Astrocyte of the spinal cord (primary cell): ENCODE measurements around the gene LRP4.

Experiments
- DNase-seq: peaks from one replicate; pipeline ENCODE4 v3.0.0; 2011; ENCODE audit warnings: low read depth, low spot score
- H3K4me3 ChIP-seq: 2 replicates; pipeline ENCODE4 v1.5.1; 2011; ENCODE audit warnings: low read depth, mild to moderate bottlenecking, low read length, moderate library complexity
- in situ Hi-C: cut with HindIII; loops from 2 replicates; pipeline ENCODE4 v1.10.0; 2017; ENCODE audit warnings: low sequenced_read_pairs
- TF ChIP-seq, protein P1 (sequence below): IDR thresholded peaks from 2 replicates; pipeline ENCODE4 v1.5.1; 2012; ENCODE audit warnings: low read depth, mild to moderate bottlenecking, low read length, inconsistent platforms

The LRP4 gene

DNA sequence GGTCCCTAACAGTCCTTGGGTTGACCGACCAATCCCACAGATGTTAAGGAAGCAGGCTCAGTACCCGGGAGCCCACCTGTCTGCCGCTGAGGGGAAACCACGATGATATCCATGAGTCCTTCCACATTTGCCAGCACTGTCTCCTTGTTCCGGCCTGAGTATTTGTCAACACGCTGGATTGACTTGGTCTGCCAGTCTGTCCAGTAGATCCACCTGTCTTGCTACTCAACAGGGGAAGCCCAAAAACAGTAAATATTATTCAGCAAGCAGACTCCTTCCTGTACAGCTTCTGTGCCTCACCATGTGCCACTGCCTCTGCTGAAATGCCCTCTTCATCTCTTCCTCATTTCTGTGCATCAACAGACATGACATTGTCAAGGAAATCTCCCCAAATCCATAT is 49.4 kb downstream of the LRP4 start:
- in situ Hi-C loops, result no loop called here
- no peak for DNase-seq
- TF ChIP-seq, protein P1, sequence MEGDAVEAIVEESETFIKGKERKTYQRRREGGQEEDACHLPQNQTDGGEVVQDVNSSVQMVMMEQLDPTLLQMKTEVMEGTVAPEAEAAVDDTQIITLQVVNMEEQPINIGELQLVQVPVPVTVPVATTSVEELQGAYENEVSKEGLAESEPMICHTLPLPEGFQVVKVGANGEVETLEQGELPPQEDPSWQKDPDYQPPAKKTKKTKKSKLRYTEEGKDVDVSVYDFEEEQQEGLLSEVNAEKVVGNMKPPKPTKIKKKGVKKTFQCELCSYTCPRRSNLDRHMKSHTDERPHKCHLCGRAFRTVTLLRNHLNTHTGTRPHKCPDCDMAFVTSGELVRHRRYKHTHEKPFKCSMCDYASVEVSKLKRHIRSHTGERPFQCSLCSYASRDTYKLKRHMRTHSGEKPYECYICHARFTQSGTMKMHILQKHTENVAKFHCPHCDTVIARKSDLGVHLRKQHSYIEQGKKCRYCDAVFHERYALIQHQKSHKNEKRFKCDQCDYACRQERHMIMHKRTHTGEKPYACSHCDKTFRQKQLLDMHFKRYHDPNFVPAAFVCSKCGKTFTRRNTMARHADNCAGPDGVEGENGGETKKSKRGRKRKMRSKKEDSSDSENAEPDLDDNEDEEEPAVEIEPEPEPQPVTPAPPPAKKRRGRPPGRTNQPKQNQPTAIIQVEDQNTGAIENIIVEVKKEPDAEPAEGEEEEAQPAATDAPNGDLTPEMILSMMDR, result no peak

GRCh38 chr11:46865340-46865739 is 53.0 kb downstream of the LRP4 start:
- peak; percentile 71 for DNase-seq
- no peak overlapping the region for H3K4me3 ChIP-seq
- TF ChIP-seq, protein P1, result no peak
- in situ Hi-C loops, result no loop called here

More for the DNA sequence above, 49.4 kb downstream of the LRP4 start:
- H3K4me3 ChIP-seq, result no peak overlapping the region

DNA sequence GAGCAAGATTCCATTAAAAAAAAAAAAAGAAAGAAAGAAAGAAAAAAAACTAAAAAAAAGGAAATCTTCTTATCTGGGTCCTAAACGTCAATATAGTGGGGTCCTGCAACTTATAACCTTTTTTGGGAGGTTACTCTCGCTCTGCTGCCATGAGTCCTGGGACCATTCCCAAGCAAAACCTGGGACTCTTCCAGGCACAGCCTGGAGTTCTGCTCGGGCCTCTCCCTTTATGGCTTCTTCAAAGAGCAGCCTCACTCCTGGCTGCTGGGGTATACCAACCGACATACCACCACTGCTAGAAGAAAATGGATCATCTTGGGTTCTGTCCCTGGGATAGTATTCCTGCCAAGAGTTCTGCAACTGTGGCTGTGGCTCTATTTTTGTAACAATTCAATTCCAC is 58.1 kb downstream of the LRP4 start:
- no peak for DNase-seq
- TF ChIP-seq, protein P1, result no peak
- no peak overlapping the region for H3K4me3 ChIP-seq
- in situ Hi-C loops, result no loop called here

DNA sequence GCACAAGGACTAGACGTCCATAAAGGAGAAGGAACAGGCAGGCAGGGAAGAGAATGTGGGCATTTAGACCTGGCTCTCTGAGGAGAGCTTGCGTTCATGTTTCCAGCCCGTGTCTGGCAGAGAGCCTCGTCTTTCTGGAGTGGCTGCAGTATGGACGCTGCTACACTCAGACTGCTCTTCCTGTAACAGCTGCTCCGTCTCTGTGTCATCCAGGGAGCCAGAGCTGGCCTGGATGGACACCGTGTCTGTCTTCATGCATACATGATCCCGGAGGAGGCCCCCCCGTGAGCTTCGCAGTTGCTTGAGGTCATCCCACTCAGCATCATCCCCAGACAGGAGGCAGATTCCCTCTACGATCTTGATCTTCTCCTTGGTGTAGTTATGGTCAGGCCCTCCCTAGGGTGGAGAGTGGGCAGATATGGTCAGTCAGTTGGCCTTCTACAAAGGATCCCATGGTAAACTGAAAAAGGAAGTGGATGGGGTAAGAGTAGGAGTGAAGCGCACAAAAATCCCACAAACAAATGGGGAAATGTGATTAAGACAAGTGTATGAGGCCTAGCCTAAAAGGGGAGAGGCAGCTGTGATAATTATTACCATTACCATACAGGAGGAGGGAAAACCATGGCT is 59.3 kb downstream of the LRP4 start:
- no peak overlapping the region for H3K4me3 ChIP-seq
- in situ Hi-C loops, result no loop called here
- DNase-seq, result no peak
- TF ChIP-seq, protein P1, result no peak

DNA sequence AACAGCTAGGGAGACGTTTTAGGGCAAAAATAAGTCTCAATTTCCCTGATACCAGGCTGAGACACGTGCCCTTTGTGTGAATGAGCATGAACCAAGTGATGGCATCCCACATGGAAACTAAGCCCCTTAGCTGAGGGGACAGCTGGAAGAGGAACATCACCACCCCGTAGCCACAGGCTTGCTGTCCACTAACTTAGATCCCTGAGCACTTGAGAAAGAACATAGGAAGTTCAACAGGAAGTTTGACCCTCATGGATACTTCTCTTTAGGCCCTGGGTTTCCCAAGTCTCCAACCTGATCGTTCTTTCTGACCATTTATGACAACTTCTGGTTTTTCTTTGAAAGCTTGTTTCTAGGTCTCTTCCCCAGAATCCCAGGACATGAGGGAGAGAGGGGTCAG is 60.7 kb downstream of the LRP4 start:
- DNase-seq, result no peak

DNA sequence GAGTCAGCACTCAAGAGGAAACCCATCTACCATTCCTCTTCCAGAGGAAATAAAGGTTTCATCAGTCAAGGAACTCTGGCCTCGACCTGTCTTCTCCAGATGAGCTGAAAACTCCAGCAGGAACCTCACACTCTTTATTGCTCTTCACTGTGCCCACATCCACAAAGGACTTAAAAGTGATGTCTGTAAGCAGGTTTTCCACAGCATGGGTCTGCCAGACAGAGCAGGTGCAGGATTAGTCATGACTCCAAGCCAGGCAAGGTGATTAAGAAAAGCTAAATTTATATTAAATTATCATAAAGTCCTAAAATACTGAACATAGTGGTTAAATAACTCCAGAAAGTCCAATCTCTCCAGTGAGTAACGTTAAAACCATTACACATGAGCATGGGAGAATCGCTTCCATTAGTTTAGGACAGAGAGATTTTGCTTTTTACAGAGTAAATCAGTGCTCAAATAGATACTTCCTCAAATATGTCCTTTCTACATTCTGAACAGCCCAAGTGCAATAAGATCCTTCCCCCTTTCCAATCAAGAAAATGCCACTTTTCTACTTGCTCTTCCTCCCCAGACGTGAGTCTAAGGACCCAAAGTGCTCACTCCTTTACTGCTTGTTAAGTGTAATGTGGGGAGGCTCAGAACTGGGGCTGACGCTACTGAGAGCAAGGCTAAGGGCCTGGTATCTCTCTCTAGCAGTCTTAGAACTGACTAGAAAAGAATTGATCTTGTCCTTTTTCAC is 61.6 kb downstream of the LRP4 start:
- TF ChIP-seq, protein P1, result no peak
- no peak overlapping the region for H3K4me3 ChIP-seq
- no peak for DNase-seq
- in situ Hi-C loops, result no loop called here

More for the DNA sequence above, 60.7 kb downstream of the LRP4 start:
- in situ Hi-C loops, result no loop called here
- no peak overlapping the region for H3K4me3 ChIP-seq
- TF ChIP-seq, protein P1, result no peak
